Mucosa of rectum (tissue), 2 donors: Measurements from ENCODE around the gene EHHADH.

Source experiments
- H3K27ac ChIP-seq, 2 donors: one replicate each; pipeline ENCODE4 v1.7.0; 2013; ENCODE audit warnings: inconsistent platforms in 2 of 2, low read depth in 2 of 2, low read length in 2 of 2
- H3K27me3 ChIP-seq, 2 donors: one replicate each; pipeline ENCODE4 v1.7.0; 2013; ENCODE audit warnings: low read length in 2 of 2; ENCODE audit not compliant: control insufficient read depth in 2 of 2, insufficient read depth in 2 of 2
- H3K36me3 ChIP-seq, 2 donors: one replicate each; pipeline ENCODE4 v1.7.0; 2013; ENCODE audit warnings: low read length in 2 of 2; ENCODE audit not compliant: control insufficient read depth in 2 of 2, insufficient read depth in 2 of 2
- H3K4me1 ChIP-seq, 2 donors: one replicate each; pipeline ENCODE4 v1.7.0; 2013; ENCODE audit warnings: low read length in 2 of 2, mild to moderate bottlenecking in 1 of 2; ENCODE audit not compliant: control insufficient read depth in 2 of 2, insufficient read depth in 2 of 2
- H3K4me3 ChIP-seq, 2 donors: one replicate each; pipeline ENCODE4 v1.7.0; 2013; ENCODE audit warnings: low read length in 2 of 2
- H3K9ac ChIP-seq, 2 donors: one replicate each; pipeline ENCODE4 v1.7.0; 2013; ENCODE audit warnings: low read length in 2 of 2, low read depth in 1 of 2, mild to moderate bottlenecking in 1 of 2
- H3K9me3 ChIP-seq, 2 donors: one replicate each; pipeline ENCODE4 v1.7.0; 2013; ENCODE audit warnings: low read length in 2 of 2; ENCODE audit not compliant: control insufficient read depth in 2 of 2
- donor health status: healthy.
- donor health status: Normal muscosa, but diverticular disease.

EHHADH gene

DNA sequence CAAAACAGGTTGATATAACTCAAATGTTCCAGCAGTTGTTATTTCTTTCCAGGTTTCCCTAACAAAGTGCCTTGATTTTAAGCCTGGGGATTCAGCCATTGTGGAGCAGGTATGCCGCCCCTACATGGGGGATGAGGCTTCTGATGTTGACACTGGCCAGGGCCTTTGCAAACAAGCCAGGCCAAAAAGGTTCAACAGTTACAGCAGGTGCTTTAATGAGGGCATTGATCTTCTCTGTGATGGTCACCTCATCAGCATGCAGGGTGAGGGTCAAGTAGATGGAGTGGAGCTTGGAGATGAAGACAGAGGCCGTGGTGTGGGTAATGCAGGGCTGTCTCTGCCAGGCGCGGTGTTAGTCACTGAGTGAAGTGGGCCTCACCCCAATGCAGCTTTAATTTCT is 22.6 kb upstream of the EHHADH start:
- Histone ChIP-seq H3K9ac (no peak overlapping the region), H3K27me3 (peaks cover 0 to 2% of the 10 kb centered on the region in 2 donors), H3K4me1 (no peaks in the 10 kb centered on the region), H3K36me3 (no peaks in the 10 kb centered on the region), H3K4me3 (no peak overlapping the region), H3K9me3 (no peaks in the 10 kb centered on the region), H3K27ac (no peak overlapping the region)

DNA sequence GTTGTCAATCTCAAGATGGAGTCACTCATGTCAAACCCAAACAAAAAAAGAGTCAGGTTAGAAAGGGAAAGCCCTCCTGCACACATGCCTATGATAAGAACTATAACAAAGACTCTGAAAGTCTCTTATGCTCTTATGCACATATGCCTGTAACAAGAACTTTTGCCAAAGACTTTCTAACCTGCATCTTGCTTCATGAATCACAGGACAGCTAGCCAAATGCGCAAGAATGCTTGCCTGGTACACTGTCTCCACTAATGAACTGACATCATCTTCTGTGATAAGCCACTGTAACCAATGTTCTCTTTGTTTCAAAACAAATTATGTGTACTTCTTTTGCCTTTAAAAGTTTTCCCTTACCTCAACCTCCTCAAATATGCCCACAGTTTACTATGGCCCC is 18.2 kb upstream of the EHHADH start:
- H3K27me3 ChIP-seq, result peaks cover 0 to 2% of the 10 kb centered on the region in 2 donors
- no peak overlapping the region for H3K27ac ChIP-seq
- H3K36me3 ChIP-seq, result no peaks in the 10 kb centered on the region
- no peak overlapping the region for H3K9ac ChIP-seq
- no peaks in the 10 kb centered on the region for H3K9me3 ChIP-seq
- peaks cover 0 to 11% of the 10 kb centered on the region in 2 donors for H3K4me1 ChIP-seq
- no peak overlapping the region for H3K4me3 ChIP-seq

DNA sequence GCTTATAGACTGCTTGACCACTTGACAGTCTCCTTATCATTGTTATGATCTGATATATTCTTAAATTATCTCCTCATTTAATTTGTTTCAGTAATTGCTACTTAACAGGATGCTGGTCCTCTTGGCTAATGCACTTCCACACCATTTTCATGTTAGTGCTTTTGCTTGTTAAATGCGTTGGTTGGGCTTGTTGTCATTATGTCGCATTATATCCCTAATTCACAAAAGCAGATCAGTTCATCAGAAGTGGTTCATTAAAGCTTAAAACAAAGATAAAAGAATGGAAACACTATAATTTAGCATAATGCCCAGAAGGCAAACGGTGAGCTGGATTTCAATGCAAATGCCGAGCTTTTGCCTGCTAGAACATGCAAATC is 17.1 kb upstream of the EHHADH start:
- Histone ChIP-seq H3K4me3 (no peak overlapping the region), H3K4me1 (peaks cover 0 to 11% of the 10 kb centered on the region in 2 donors), H3K27ac (no peak overlapping the region), H3K9ac (no peak overlapping the region), H3K27me3 (peaks cover 0 to 2% of the 10 kb centered on the region in 2 donors), H3K9me3 (no peaks in the 10 kb centered on the region), H3K36me3 (no peaks in the 10 kb centered on the region)

DNA sequence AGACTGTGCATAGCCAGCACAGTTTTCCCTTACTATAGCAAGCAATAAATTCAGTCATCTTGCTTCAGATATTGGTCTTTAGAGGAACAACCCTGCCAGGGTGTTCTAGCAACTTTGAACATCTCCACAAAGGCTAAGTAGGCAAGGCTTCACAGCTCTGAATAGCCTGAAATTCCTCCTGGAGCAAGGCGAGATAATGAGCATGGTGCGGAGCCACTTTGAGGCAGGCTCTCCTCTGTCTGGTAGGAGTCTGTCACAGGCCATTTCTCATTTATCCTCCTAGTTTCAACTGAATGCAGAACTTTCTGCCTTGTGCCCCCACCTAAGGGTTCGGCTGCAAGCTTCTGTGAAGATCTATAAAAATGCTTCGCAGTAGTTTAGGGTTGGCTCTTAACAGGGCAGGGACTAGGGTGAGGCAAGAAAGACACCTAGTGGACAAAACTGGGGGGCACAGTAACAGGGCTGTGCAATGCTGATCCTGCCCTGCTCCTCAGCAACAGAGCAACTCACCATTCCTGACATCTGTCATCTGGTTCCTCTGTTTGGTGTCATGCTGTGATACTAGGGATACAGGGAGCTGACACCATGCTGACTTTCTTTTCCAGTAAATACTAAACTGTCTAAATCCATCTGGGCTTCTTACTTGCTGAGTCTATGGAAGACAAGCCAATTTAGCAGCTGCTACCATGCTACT is 16.6 kb upstream of the EHHADH start:
- Histone ChIP-seq H3K4me1 (peaks cover 0 to 11% of the 10 kb centered on the region in 2 donors), H3K9me3 (no peaks in the 10 kb centered on the region), H3K27me3 (peaks cover 0 to 2% of the 10 kb centered on the region in 2 donors), H3K36me3 (no peaks in the 10 kb centered on the region), H3K9ac (no peak overlapping the region), H3K4me3 (no peak overlapping the region), H3K27ac (no peak overlapping the region)

DNA sequence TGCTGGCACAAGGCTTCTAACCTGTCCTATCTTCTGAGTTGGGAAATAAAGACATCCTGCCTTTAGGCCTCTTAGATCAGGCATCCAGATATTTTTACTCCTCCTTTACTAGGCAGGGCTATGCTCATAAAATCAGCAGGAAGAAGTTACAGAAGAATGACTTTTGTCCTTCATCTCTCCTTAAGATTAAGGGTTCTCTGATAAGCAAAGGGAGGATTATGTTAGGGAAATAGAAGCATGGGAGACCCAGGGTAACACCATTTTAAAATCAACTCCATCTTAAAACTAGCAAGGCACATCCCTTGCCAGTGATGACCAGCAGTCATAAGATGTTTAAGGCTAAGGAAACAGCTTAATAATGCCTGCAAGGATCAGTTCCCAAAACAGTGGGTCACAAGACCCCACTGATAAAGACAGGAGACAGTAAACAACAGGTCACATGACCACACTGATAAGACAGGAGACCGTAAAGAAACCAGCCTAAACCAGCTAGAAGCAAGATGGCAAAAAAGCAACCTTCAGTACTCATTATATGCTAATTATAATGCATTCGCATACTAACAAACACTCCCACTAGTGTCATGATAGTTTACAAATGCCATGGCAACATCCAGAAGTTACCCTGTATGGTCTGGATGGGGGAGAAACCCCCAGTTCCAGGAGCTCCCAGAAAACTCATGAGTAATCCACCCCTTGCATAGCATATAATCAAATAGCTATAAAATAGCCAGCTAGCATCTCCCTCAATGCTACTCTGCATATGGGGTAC is 14.5 kb upstream of the EHHADH start:
- H3K4me3 ChIP-seq, result no peak overlapping the region
- H3K9ac ChIP-seq, result no peak overlapping the region
- peaks cover 0 to 11% of the 10 kb centered on the region in 2 donors for H3K4me1 ChIP-seq
- H3K9me3 ChIP-seq, result no peaks in the 10 kb centered on the region
- H3K27me3 ChIP-seq, result peaks cover 0 to 2% of the 10 kb centered on the region in 2 donors
- peak overlapping the region in 1 of 2 donors; percentile 6 for H3K27ac ChIP-seq
- no peaks in the 10 kb centered on the region for H3K36me3 ChIP-seq

DNA sequence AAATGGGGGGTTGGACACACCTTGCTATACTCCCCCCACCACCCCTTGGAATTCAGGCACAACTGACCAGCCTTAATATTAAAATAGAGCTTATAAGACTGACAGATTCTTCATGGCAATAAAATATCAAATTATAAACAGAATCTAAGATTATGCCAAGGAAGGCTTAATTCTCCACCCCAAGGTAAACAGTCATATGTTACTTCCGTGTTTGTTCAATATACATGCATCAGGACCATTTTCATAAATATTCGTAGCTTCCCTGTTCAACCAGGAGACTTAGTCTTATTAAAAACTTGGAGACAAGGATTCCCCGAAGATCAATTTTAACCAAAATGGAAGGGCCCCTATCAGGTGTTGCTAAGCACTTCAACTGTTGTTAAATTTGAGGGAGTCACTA is 13.3 kb upstream of the EHHADH start:
- no peaks in the 10 kb centered on the region for H3K36me3 ChIP-seq
- H3K27me3 ChIP-seq, result no peaks in the 10 kb centered on the region
- H3K9me3 ChIP-seq, result no peaks in the 10 kb centered on the region
- no peak overlapping the region for H3K4me3 ChIP-seq
- H3K9ac ChIP-seq, result no peak overlapping the region
- peaks cover 0 to 11% of the 10 kb centered on the region in 2 donors for H3K4me1 ChIP-seq
- no peak overlapping the region for H3K27ac ChIP-seq

DNA sequence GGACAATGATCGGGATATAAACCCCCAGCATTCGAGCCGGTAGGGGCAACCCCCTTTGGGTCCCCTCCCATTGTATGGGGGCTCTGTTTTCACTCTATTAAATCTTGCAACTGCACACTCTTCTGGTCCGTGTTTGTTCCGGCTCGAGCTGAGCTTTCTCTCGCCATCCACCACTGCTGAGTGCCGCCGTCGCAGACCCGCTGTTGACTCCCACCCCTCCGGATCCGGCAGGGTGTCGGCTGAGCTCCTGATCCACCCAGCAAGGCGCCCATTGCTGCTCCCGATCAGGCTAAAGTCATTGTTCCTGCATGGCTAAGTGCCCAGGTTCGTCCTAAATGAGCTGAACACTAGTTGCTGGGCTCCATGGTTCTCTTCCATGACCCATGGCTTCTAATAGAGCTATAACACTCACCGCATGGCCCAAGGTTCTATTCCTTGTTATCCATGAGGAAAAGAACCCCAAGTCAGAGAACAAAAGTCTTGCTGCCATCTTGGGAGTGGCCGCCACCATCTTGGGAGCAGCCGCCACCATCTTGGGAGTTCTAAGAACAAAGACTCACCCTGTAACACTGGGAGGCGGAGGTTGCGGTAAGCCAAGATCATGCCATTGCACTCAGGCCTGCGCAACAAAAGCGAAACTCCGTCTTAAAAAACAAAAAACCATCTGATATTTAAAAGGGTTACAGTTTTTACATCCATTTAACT is 11.2 kb upstream of the EHHADH start:
- Histone ChIP-seq H3K4me1 (peaks cover 0 to 7% of the 10 kb centered on the region in 2 donors), H3K9me3 (no peaks in the 10 kb centered on the region), H3K36me3 (no peaks in the 10 kb centered on the region), H3K27me3 (no peaks in the 10 kb centered on the region), H3K27ac (no peak overlapping the region), H3K9ac (no peak overlapping the region), H3K4me3 (no peak overlapping the region)

DNA sequence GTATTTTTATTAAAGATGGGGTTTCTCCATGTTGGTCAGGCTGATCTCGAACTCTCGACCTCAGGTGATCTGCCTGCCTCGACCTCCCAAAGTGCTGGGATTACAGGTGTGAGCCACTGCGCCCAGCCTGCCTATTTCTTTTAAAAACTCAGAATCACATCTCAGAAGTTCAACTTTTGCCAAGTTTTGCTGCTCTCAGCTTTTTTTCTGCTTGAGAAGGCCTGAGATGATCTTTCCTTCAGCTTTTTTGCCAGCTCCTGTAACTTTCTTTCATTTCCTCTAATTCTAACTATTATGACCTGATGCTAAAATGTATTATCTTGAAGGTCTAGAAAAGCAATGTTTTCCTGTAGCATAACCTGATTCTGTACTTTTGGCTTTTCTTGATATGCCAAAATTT is 9.6 kb upstream of the EHHADH start:
- H3K9ac ChIP-seq, result no peak overlapping the region
- H3K36me3 ChIP-seq, result no peaks in the 10 kb centered on the region
- H3K4me1 ChIP-seq, result peaks cover 0 to 5% of the 10 kb centered on the region in 2 donors
- H3K4me3 ChIP-seq, result no peak overlapping the region
- no peaks in the 10 kb centered on the region for H3K27me3 ChIP-seq
- no peak overlapping the region for H3K27ac ChIP-seq
- no peaks in the 10 kb centered on the region for H3K9me3 ChIP-seq

DNA sequence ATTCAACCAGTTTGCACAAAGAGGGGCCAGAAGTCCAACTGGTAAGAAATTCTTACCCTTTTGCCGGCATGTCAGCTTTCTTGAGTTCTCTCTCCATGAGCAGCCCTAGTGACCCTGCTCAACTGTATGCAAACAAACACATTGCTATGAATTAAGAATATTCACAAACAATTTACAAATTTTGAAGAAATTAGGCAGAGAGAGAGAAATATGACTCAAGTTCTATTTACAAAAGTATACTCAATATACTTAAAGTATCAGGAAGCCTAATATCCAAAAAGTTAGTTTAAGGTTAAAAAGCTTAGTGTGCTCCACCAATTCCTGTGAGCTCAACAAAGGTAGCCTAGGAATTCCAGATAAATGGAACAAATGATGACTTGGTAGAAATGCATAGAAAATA is 3.5 kb upstream of the EHHADH start:
- H3K36me3 ChIP-seq, result no peaks in the 10 kb centered on the region
- no peak overlapping the region for H3K4me3 ChIP-seq
- H3K27ac ChIP-seq, result no peak overlapping the region
- H3K9me3 ChIP-seq, result no peaks in the 10 kb centered on the region
- H3K9ac ChIP-seq, result no peak overlapping the region
- H3K27me3 ChIP-seq, result no peaks in the 10 kb centered on the region
- peaks cover 2 to 4% of the 10 kb centered on the region in 2 donors for H3K4me1 ChIP-seq

DNA sequence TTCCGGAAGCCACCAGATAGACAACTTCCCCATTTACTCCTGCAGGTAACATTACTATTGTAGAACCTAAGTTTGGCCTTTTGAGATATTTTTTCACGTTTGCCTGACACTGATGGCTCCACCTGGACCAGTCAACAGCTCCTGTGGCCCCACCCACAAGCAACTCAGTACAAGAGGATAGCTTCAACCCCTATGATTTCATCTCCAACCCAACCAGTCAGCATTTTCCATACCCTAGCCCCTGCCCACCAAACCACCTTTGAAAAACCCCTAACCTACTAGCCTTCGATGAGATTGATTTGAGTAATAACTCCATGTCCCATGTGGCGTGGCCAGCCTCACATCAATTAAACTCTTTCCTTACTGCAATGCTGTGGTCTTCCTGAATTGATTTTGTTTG is 950 bp upstream of the EHHADH start:
- Histone ChIP-seq H3K27ac (no peak overlapping the region), H3K9ac (no peak overlapping the region), H3K4me3 (no peak overlapping the region)

More for the DNA sequence above, 950 bp upstream of the EHHADH start:
- Histone ChIP-seq H3K9me3 (no peaks in the 10 kb centered on the region), H3K4me1 (peaks cover 2 to 4% of the 10 kb centered on the region in 2 donors), H3K36me3 (no peaks in the 10 kb centered on the region), H3K27me3 (no peaks in the 10 kb centered on the region)
